LNCaP clone FGC (cell line): Measurements from ENCODE around the gene PIK3AP1.

Source experiments
- DNase-seq: peaks from one replicate; pipeline ENCODE4 v3.0.0-alpha.2; 2011; ENCODE audit warnings: low read depth
- H3K4me3 ChIP-seq: 2 replicates; pipeline ENCODE4 v1.5.1; 2011; ENCODE audit warnings: mild to moderate bottlenecking, low read depth, low read length, control low read depth
- CTCF ChIP-seq: IDR thresholded peaks from 2 replicates; pipeline ENCODE4 v1.5.1; 2012; ENCODE audit warnings: mild to moderate bottlenecking; ENCODE audit not compliant: control insufficient read depth, insufficient read depth; ENCODE audit errors: extremely low read depth

PIK3AP1 gene

DNA sequence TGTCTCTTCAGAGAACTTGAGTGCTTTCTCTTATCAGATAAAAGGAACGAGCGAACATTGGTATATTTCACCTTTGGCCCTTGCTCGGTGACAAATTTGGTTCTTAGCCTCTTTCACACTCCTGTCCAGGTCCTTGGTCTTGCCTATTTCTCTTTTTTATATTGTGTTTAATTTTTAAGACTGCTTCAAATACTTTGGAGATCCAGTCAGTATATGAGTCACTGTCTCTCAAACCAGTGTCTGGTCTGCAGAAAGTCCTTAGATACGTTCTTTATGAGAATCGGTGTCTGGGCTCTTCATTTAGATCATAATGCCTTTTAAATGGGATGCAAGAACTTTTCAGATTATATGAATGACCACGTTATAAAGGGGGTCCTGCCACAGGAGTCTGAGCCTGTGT lies 55.0 kb downstream of the PIK3AP1 start:
- no peak for DNase-seq
- TF ChIP-seq CTCF, result no peak
- H3K4me3 ChIP-seq, result no peak overlapping the region

GRCh38 chr10:96664563-96664962 lies 55.8 kb downstream of the PIK3AP1 start:
- no peak overlapping the region for H3K4me3 ChIP-seq
- DNase-seq, result no peak
- no peak for TF ChIP-seq CTCF

DNA sequence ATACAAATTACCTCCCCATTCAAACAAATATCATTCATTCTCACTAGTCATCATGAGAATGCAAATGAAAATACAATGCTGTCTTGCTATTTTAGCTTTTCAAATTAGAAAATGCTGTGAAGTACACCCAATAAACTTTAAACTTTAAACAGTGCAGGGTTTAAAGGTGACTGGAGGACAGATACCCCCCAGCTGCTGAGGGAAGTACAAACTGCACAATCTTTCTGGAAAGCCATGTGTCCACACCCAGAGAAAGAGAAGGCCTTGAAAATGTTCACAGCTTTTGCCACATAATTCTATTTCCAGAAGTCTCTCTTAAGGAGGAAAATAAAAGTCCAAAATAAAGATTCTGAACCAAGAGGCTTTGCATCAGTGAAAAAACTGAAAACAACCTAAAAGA lies 56.5 kb downstream of the PIK3AP1 start:
- TF ChIP-seq CTCF, result no peak
- H3K4me3 ChIP-seq, result no peak overlapping the region
- DNase-seq, result no peak

GRCh38 chr10:96661632-96662031 lies 58.7 kb downstream of the PIK3AP1 start:
- no peak overlapping the region for H3K4me3 ChIP-seq
- no peak for TF ChIP-seq CTCF
- no peak for DNase-seq

- no peak for TF ChIP-seq CTCF
- DNase-seq, result no peak
- H3K4me3 ChIP-seq, result no peak overlapping the region
Observed at GRCh38 chr10:96660297-96660696, 60.0 kb downstream of the PIK3AP1 start.

- no peak overlapping the region for H3K4me3 ChIP-seq
- no peak for TF ChIP-seq CTCF
- DNase-seq, result no peak
Observed at GRCh38 chr10:96658844-96659243, 61.5 kb downstream of the PIK3AP1 start.

GRCh38 chr10:96657385-96657784 lies 62.9 kb downstream of the PIK3AP1 start:
- H3K4me3 ChIP-seq, result no peak overlapping the region
- no peak for DNase-seq
- no peak for TF ChIP-seq CTCF
